GM12872 (cell line): Measurements from ENCODE around the gene RSF1.

ENCODE experiments used
- TF ChIP-seq, protein P1 (sequence below): IDR thresholded peaks from 3 replicates; pipeline ENCODE4 v1.5.1; 2011; ENCODE audit warnings: low read depth, mild to moderate bottlenecking, low read length, moderate library complexity; ENCODE audit not compliant: insufficient read depth

Gene RSF1

DNA sequence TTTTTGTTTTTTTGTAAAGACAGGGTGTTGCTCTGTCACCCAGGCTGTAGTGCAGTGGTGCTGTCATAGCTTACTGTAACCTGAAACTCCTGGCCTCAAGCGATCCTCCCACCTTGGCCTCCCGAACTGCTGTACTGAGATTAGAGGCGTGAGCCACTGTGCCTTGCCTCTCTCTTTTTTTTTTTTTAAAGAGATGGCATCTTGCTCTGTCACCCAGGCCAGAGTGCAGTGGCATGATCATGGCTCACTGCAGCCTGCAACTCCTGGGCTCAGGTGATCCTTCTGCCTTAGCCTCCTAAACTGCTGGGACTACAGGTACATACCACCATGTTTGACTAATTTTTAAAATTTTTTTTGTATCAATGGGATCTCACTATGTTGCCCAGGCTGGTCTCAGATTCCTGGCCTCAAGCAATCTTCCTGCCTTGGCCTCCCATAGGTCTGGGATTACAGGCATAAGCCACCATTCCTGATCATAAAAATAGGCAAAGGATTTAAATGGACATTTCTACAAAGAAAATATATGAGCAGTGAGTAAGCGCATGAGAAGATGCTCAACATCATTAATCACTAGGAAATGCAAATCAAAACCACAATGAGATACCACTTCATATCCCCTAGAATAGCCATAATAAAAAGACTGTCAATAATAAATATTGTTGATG, 165.6 kb downstream of the RSF1 start:
- TF ChIP-seq, protein P1, sequence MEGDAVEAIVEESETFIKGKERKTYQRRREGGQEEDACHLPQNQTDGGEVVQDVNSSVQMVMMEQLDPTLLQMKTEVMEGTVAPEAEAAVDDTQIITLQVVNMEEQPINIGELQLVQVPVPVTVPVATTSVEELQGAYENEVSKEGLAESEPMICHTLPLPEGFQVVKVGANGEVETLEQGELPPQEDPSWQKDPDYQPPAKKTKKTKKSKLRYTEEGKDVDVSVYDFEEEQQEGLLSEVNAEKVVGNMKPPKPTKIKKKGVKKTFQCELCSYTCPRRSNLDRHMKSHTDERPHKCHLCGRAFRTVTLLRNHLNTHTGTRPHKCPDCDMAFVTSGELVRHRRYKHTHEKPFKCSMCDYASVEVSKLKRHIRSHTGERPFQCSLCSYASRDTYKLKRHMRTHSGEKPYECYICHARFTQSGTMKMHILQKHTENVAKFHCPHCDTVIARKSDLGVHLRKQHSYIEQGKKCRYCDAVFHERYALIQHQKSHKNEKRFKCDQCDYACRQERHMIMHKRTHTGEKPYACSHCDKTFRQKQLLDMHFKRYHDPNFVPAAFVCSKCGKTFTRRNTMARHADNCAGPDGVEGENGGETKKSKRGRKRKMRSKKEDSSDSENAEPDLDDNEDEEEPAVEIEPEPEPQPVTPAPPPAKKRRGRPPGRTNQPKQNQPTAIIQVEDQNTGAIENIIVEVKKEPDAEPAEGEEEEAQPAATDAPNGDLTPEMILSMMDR: no peak

- TF ChIP-seq, protein P1: no peak
Observed at GRCh38 chr11:77650123-77650522, 170.4 kb downstream of the RSF1 start.

- TF ChIP-seq, protein P1: no peak
Observed at GRCh38 chr11:77647654-77648305, 172.7 kb downstream of the RSF1 start.

GRCh38 chr11:77644887-77645286, 175.6 kb downstream of the RSF1 start:
- TF ChIP-seq, protein P1: no peak

- TF ChIP-seq, protein P1: no peak
Observed at GRCh38 chr11:77642228-77642627, 178.3 kb downstream of the RSF1 start.

DNA sequence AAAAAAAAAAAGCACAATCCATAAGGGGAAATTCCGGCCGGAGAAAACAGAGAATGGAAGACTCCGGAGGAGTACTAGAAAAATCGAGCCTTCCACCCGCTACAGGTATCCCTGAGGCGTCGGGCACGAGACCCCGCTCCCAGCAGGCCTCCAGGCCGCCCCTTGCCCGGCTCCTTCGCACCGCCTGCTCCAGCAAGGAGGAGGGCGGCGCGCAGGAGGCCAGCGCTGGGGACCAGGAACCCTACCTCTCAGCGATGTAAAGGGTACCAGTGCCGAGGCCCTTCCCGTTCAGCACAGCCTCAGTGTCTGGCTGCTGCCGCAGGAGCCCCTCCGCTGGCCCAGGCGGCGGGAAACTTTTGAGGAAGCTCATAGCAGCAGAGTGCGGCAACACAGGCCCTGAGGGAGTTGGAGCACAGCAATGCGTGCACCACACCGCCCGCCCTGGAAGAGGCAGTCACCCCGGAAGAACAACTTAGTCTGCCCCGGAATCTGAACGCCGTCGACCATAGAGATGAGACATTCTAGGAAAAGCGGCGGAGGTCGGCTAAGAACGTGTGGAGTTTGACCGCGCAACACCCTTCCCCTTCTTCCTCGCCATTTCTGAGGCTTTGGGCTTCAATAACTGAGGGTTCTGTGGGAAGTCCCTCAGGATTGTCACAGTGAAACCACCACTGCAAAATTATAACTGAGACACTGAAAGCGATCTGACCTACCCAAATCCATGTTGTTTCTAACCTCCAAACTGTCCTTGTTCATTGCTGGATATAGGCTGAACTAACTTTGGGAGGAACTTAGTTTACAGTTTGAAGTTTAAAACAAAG, 183.0 kb downstream of the RSF1 start, which contains the start of gene CLNS1A:
Gene CLNS1A (minus strand): TSS at position 450 of the 821 bp plus-strand sequence. CDS start 80 bp downstream, at position 370.
- TF ChIP-seq, protein P1: no peak

DNA sequence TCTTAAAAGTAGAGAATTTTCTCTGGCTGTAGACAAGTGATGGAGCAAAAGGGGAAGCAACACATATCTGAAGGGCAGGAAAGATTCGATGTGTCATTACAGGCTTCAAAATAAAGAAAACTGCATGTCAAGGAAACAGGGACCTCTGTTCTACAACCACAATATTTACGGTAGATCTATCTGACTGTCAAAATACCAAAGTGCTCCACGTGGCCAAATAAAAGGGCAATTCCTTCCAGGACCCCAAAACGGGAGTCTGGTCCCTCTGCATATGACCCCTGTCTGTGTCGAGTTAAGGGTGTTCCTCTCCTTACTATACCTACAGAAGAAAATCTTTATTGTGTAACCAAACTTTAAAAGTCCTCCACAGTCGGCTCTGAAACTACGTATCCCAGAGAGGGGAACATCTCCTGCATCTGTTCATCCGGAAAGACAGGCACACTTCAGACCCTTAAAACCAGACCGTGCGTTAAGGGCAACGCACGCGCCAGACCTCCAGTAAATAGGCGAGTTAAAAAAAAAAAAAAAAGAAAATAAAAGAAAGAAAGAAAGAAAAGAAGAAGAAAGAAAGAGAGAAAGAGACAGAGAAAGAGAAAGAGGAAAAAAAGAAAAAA, 183.7 kb downstream of the RSF1 start:
- TF ChIP-seq, protein P1: no peak
